HG02943 (cell line): ENCODE data around the gene MRPL49.
"Not testable (repeated sequence)": the region's sequence is repeated elsewhere in the genome, so short reads cannot be mapped to it uniquely, and the experiment has no call there.

Experiments
- ATAC-seq: cut with Tn5 transposase; IDR thresholded peaks from one replicate; pipeline ENCODE4 v1.9.1; 2021; ENCODE audit warnings: mild to moderate bottlenecking, low read depth, moderate library complexity; ENCODE audit not compliant: unreplicated experiment

MRPL49 gene

DNA sequence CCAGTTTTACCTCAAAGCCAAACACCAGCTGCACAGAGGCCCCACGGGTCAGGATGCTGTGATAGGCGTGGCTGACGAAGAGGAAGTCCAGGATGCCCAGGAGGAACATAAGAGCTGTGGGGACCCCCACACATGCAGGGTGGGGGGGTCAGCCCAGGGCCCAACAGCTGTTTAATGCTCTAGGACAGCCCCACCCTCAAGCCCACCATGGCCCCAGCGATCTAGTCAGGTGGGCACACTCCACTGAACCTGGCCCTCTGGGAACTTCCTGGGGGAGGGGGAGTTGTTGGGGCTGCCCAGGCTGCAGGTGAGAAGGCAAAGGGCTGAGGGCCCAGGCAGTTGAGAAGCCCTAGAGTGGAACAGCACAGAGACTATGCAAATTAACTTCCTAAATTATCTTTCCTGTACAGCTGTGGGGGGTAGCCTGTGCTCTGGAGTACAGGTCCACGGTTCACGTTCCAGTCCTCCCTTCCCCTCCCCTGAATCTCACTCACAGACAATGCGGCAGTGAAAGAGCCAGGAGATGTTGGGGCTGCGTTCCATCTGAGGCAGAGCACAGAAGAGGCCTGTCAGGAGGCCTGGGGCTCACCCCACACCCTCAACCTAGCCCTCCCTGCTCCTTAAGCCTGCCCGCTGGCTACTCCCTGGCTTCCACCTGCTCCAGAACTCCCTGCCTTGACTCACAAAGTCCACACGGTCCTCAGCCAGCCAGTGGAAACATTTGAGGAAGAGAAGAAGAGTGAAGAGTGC is 10.3 kb downstream of the MRPL49 start:
- no peak for ATAC-seq

DNA sequence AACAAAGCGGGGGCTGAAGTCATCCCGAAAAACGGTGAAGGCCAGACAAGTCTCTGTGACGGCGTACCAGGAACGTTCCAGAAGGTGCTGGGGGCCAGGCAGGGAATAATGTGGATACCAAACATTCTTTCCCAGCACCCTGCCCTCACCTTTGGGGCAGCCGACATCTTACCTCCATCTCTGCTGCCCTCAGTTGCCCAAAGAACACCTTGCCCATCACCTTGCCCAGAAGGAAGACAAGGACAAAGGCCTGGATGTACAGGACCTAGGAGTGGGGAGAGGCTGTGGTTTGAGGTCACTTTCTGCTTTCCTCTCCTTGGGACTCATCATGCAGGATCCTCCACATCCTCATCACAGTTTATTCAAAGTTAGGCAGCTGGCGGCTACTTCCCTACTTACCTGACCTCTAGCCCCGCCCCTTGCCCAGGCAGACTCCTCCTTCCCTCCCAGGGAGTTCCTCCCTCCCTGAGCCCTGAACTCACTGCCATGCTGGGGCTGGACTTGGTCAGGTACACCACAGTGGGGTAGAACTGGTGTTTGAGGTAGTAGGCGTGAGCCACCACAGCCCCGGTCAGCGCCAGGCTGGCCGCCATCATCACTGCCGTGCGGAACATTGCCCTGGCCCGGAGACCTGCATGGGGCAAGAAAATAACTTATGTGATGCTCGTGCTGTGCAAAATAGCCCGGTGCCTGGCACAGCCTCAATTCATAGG is 11.0 kb downstream of the MRPL49 start:
- ATAC-seq, result no peak

DNA sequence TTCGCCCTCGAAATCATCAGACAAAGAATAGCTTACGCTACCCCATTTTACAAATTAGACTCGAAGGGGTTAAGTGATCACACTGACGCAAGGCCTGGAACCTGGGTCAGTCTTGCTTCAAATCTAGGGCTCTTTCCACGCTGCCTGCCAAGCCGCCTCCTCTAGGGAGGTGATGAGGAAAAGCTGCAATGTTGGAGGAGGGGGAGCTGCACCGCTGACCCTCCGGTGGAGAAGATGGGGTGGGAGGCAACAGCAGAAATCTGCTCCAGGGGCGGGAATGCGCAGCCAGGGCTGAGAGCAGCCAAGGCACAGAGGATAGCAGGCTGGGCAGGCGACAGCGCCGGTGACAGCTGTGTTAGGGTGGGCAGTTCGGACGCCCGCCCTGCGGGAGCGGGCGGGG is 11.6 kb downstream of the MRPL49 start:
- no peak for ATAC-seq

DNA sequence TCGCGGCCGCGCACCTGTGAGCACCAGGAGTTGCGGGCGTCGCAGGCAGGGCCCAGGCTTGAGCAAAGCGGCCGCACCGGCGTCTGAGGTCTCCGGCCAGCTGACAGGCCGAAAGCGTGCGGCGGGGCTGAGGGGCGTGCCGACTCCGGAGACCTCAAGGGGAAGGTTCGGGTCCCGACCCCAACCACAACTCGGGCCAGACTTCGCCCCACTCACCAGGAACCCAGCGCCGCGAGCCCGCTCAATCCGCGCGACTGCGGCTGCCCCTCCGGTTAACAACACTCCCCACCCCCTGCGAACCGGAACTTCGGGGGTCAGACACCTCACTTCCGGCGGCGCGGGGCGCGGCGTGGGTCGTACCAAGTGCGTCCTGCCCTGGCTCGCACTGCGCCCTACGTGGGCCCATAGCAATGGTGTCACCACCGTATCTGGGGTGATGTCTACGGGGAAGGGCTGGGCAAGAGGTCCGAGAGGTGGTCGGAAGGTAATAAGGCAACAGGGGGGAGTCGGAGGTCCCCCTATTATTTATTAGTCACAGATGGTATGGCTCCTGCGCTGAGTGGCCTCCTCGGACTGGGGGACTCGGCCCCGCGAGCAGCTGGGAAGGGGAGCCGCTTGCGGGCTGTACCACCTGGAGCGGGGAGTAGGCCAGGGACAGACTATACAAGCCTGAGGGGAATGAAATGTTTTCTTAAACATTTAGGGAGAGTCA is 12.3 kb downstream of the MRPL49 start, which contains the start of gene SYVN1:
Gene SYVN1 (minus strand): TSS at position 280 of the 712 bp plus-strand sequence. CDS start 918 bp downstream, outside the sequence.
- ATAC-seq, result peak; percentile 52

DNA sequence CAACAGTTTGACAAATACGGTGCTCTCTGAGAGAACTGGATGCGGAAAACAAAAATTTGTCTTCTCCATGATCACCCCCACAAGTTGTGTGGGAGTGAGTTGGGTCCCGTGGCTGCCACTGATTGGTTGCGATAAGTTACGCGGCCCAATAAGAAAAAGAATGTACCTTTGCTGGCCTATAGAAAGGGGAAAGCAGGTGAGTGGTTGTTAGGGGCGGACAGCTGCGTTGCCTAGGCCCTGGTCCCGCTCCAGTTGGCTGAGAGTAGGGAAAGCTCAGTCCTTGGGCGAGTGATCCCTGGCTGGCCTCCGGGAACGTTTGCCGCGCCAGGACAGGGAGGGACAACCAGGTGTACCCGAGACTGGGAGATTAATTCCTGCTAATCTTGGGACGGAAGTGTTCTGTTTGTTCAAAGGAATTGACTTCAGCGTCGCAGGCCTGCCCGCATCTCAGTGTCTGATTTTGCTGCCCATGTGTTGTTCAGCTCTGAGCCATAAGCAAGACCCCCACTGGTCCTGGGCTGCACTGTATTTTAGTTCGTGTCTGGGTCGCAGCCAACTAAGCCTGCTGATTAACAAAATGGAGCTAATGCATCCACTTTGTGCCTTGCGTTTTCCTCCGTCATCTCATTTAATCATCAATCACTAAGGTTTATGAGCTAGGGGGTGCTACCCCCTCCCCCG is 13.0 kb downstream of the MRPL49 start:
- ATAC-seq, result peak; percentile 55

DNA sequence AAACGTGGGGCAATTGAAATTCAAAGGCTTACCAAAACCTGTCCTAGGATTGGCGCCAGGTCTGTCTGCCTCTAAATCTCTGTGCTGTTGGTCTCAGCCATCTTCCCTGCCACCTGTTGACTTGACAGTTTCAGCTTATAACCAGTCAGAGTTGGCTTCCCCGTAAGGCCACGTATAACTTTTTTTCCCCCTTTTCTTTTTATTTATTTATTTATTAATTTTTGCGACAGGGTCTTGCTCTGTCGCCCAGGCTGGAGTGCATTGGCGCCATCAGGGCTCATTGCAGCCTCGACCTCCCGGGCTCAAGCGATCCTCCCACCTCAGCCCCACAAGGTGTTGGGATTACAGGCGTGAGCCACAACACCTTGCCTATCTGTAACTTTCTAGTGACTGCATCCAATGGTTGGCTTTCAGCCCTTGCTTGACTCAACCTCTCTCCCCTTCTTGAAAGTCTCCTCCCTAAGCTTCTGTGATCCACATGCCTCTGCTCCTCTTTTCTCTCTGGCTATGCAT is 13.6 kb downstream of the MRPL49 start:
- no peak for ATAC-seq

DNA sequence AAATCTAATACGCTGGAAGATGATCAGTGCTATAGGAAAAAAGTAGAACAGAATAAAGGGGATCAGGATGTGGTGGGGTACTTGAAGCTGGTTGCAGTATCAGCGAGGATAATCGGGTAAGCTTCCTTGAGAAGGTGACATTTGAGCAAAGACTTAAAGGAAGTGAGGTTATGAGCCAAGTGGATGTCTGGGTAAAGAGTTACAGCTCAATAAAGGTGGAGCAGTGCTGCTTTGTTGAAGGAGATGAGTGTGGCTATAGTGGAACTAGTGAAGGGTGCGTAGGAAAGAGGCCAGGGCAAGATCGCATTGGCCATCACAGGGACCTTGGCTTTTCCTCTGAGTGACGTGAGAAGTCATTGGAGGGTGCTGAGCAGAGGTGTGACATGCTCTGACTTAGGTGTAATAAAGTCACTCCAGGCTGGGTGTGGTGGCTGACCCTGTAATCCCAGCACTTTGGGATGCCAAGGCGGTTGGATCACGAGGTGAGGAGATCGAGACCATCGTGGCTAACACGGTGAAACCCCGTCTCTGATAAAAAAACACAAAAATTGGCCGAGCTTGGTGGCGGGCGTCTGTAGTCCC is 14.5 kb downstream of the MRPL49 start:
- ATAC-seq, result no peak

DNA sequence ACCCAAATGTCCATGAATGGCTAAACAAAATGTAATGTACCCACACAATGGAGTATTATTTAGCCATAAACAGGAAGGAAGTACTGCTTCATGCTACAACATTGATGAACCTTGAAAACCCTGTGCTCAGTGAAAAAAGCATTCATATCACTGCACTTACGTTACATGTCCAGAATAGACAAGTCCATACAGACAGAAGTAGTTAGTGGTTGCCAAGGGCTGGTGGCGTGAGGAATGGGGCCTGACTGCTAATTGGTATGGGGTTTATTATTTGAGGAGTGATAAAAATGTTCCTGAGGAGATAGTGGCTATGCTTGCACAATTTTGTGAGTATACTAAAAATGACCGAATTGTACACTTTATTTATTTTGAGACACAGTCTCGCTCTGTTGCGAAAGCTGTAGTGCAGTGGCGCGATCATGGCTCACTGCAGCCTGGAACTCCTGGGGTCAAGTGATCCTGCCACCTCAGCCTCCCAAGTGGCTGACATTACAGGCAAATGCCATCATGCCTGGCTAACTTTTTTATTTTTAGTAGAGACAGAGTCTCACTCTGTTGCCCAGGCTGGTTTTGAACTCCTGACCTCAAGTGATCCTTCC is 19.9 kb downstream of the MRPL49 start:
- no peak for ATAC-seq

DNA sequence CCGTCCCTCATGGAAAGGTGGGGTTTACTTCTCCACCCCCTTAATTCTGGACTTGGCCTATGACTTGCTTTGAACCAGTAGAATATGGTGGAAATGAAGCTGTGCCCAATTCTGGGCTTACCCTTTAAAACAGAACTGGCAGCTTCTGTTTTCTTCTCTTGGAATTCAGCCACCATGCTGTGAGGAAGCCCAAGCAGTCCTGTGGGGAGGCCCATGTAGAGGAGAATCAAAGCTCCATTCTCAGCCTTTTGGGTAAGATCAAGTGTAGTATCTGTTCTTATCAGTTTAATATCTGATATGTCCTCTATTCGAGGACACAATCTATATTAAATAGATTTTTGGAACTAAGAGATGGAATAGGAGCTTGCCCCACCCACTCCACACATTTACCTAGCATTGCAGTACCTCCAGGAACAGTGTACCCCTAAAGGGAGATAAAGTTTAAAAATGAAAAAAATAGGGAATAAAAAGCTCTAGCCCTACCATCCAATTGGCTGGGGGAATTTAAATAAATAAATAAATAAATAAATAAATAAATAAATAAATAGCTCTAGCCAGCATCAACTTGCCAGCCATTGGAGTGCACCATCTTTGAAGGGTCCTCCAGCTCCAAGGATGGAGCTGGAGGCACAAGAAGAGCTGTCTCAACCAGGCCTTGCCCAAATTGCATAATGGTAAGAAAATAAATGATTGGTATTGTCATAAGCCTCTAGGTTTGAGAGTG is 25.4 kb downstream of the MRPL49 start:
- no peak for ATAC-seq

DNA sequence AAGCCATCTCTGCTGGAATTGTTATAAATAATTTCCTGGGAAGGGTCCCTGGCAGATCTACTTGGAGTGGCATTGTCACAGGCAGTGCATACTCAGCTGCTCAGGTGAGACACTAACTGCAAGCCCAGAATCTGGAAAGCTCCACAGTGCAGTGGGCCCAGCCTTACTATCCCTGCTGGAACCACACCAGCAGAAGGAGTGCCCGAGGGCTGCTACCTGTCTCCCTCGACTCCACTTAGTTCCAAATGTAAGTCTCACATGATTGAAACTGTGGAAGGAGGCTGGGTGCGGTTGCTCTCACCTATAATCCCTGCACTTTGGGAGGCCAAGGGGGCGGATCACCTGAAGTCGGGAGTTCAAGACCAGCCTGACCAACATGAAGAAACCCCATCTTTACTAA is 26.5 kb downstream of the MRPL49 start:
- no peak for ATAC-seq

DNA sequence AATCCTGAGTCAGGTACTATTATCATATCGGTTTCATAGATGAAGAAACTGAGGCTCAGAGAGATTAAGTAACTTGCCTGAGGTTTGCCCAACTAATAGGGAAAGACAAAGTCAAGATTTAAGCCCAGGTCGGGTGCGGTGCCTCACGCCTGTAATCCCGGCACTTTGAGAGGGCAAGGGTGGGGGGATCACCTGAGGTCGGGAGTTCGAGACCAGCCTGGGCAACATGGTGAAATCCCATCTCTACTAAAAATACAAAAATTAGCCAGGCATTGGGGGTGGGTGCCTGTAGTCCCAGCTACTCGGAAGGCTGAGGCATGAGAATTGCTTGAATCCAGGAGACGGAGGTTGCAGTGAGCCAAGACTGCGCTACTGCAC is 28.0 kb downstream of the MRPL49 start:
- not testable (repeated sequence) for ATAC-seq

DNA sequence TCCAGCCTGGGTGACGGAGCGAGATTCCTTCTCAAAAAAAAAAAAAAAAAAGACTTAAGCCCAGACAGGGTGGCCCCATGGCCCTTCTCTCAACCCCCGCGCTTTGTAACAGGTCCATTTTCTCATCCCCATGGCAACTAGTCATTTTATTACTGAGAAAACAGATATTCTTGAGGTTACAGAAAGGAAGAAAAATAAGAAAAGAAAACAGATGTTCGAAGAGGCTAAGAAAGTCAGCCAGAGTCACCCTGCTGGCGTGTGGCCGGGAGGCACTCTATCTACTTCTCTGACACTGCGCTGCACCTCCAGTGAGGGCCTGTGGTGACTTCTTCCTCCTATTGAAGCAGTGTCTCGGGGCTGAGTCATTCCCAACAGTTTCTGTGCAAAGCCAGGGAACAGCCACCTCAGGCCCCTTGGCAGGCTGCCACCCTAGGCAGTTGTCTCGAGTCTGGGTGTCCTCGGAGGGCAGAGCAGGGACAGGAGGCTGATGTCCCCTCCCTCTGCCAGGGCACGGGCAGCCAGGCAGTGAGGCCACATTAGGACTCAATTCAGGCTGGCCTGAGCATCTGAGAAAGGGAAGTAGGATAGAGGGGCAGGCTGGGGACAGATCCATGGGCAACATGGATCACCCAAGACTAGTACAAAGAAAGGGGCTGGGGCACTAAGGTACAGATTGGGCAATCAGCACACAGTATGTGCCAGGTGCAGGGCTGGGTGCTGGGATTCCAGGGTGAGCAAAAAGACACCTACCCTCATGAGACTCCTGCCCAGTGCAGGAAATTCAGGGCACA is 28.6 kb downstream of the MRPL49 start:
- ATAC-seq, result no peak

DNA sequence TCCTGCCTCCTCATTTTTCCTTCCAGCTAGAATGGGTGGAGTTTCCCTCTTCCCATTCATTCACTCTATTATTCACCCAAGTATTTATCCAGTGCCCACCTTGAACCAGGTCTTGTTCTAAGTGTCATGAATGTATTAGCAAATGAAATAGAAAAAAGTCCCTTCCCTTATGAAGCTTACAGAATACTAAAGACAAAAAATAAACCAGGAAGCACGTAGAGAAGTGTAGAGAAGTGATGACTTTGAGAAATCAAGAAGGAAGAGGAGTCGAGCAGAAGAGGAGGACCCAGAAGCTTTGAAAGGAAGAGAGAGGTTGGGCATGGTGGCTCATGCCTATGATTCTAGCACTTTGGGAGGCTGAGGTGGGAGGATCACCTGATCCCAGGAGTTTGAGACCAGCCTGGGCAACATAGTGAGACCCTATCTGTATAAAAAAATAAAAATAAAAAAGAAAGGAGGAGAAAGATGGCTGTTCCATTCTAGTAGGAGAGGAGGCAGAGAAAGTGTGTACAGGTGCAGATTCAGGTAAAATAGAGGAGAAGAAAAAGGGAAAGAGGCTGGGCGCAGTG is 29.3 kb downstream of the MRPL49 start:
- ATAC-seq, result no peak

DNA sequence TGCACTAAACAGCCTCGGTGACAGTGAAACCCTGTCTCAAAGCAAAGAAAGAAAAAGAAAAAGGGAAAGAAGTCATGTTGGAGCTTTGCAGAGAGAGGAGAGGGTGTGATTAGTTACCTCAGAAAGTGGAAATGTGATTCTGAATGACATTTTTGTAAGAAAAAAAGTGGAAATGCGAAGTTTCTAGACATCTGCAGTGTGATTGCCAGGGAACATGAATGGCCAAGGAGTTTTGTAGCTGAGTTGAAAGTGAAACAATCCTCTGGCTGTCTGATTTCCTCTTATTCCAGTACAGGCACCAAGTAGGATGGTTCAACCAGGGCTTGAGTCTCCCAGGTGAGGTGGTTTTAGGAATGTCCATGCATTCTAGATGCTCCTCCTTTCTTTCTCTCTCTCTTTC is 30.0 kb downstream of the MRPL49 start:
- ATAC-seq, result no peak

DNA sequence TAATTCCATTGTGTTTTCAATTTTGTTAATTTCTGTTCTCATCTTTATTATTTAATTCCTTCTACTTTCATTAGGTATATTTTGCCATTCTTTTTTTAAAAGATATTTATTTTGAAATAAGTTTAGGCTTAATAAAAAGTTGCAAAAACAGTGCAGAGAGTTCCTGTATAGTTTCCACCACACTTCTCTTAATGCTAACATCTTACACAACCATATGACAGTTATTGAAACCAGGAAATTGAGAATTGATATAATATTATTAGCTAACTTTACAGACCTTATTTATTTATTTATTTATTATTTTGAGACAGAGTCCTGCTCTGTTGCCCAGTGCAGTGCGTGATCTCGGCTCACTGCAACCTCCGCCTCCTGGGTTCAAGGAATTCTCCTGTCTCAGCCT is 34.1 kb downstream of the MRPL49 start:
- ATAC-seq, result no peak

DNA sequence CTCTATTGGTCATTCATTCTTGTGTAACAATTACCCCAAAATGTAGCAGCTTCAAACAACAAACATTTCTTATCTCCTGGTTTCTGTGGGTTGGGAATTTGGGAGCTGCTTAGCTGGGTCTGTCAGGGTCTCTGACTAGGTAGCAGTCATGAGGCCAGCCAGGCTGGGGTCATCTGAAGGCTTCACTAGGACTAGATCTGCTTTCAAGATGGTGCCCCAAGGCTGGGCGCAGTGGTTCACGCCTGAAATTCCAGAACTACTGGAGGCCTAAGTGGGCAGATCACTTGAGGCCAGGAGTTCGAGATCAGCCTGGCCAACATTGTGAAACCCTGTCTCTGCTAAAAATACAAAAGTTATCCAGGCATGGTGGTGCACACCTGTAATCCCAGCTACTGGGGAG is 34.8 kb downstream of the MRPL49 start:
- no peak for ATAC-seq

DNA sequence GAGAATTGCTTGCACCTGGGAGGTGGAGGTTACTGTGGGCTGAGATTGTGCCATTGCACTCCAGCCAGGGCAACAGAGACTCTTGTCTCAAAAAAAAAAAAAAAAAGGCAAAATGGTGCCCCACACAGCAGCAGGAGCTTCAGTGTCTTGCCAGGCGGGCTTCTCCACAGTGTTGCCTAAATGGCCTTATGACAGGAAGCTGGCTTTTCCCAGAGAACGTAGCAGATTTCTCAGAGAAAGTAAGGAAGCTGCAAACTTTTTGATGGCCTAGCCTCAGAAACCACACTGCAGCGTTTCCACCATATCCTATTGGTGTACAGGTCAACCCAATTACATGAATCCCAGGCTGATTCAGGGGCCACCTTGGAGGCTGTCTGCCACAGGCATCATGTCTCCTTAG is 35.2 kb downstream of the MRPL49 start:
- no peak for ATAC-seq

DNA sequence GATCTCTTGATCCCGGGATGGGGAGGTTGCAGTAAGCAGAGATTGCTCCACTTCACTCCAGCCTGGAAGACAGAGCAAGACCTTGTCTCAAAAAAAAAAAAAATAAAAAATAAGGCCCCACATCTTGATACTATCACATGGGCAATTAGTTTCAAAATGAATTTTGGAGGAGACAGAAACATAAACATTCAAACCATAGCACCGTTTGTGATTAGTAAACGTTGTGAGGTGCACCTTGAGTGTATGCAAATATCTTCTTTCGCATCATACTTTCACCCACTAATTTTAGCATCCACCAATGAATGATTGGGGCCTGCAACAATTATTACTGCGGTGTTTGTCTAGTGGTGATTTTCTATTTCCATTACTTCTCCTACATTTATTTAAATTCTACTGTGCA is 36.9 kb downstream of the MRPL49 start:
- ATAC-seq, result no peak
